KMS-11 (cell line): ENCODE measurements around the gene MID1IP1.

Experiments
- H2AFZ ChIP-seq: fragments of 200-600 bp; sonication (generic); 2 replicates; pipeline ENCODE4 v1.6.1; 2016; ENCODE audit warnings: antibody characterized with exemption, mixed run types, low read depth
- H3K27ac ChIP-seq: fragments of 200-600 bp; sonication (generic); 2 replicates; pipeline ENCODE4 v1.6.1; 2016; ENCODE audit warnings: mild to moderate bottlenecking, mixed run types
- H3K27me3 ChIP-seq: fragments of 200-600 bp; sonication (generic); 2 replicates; pipeline ENCODE4 v1.6.1; 2017; ENCODE audit warnings: mild to moderate bottlenecking, low read depth, mixed run types, moderate library complexity; ENCODE audit not compliant: insufficient read depth
- H3K36me3 ChIP-seq: fragments of 200-600 bp; sonication (generic); 2 replicates; pipeline ENCODE4 v1.6.1; 2017; ENCODE audit warnings: mild to moderate bottlenecking, mixed run types; ENCODE audit not compliant: insufficient read depth
- H3K4me1 ChIP-seq: fragments of 200-600 bp; sonication (generic); 2 replicates; pipeline ENCODE4 v1.6.1; 2016; ENCODE audit warnings: mild to moderate bottlenecking, low read depth, mixed run types; ENCODE audit not compliant: poor library complexity, severe bottlenecking
- H3K4me2 ChIP-seq: fragments of 200-600 bp; sonication (generic); 2 replicates; pipeline ENCODE4 v1.7.0; 2016; ENCODE audit warnings: mild to moderate bottlenecking, mixed run types
- H3K4me3 ChIP-seq: fragments of 200-600 bp; sonication (generic); IDR thresholded peaks from 2 replicates; pipeline ENCODE4 v1.6.1; 2017; ENCODE audit warnings: low read depth, low read length, mixed read lengths; ENCODE audit not compliant: insufficient read depth
- H3K79me2 ChIP-seq: fragments of 200-600 bp; sonication (generic); 2 replicates; pipeline ENCODE4 v1.6.1; 2016; ENCODE audit warnings: low read depth, mixed run types; ENCODE audit not compliant: insufficient read depth
- H3K9ac ChIP-seq: fragments of 200-600 bp; sonication (generic); 2 replicates; pipeline ENCODE4 v1.6.1; 2016; ENCODE audit warnings: mild to moderate bottlenecking, mixed run types
- H4K20me1 ChIP-seq: fragments of 200-600 bp; sonication (generic); 2 replicates; pipeline ENCODE4 v1.6.1; 2016; ENCODE audit warnings: mild to moderate bottlenecking, mixed run types; ENCODE audit not compliant: insufficient read depth
- TF ChIP-seq, protein P1 (sequence below): fragments of 200-600 bp; sonication (generic); conservative IDR thresholded peaks from 2 replicates; pipeline ENCODE4 v1.6.1; 2017; ENCODE audit warnings: low read depth, mild to moderate bottlenecking, antibody characterized with exemption, low read length, moderate library complexity, mixed read lengths

The MID1IP1 gene

DNA sequence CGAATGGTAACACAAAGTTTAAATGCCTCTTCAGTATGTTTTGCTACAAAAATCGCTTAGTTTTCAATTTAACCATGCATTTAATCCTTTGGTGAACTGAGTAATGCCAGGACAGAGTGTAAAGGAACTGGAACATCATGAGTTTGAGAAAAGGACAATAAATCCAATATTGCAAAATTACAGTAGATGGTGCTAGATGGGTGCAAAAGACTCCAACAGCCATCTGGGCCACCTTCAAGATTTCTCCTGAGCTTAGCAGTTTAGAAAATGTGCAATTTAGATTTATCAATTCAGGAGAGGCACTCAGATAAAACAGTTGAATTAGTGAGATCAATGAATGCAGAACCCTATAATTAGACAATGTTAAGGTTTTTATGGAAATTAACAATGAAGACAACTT lies 33.2 kb upstream of the MID1IP1 start:
- Histone ChIP-seq H3K4me1 (no peaks in the 10 kb centered on the region), H3K4me2 (no peak overlapping the region), H4K20me1 (no peaks in the 10 kb centered on the region), H3K79me2 (no peaks in the 10 kb centered on the region), H3K4me3 (no peak overlapping the region), H3K27ac (no peak overlapping the region), H3K9ac (no peak overlapping the region), H3K27me3 (no peaks in the 10 kb centered on the region), H2AFZ (no peak overlapping the region), H3K36me3 (no peaks in the 10 kb centered on the region)
- TF ChIP-seq, protein P1, sequence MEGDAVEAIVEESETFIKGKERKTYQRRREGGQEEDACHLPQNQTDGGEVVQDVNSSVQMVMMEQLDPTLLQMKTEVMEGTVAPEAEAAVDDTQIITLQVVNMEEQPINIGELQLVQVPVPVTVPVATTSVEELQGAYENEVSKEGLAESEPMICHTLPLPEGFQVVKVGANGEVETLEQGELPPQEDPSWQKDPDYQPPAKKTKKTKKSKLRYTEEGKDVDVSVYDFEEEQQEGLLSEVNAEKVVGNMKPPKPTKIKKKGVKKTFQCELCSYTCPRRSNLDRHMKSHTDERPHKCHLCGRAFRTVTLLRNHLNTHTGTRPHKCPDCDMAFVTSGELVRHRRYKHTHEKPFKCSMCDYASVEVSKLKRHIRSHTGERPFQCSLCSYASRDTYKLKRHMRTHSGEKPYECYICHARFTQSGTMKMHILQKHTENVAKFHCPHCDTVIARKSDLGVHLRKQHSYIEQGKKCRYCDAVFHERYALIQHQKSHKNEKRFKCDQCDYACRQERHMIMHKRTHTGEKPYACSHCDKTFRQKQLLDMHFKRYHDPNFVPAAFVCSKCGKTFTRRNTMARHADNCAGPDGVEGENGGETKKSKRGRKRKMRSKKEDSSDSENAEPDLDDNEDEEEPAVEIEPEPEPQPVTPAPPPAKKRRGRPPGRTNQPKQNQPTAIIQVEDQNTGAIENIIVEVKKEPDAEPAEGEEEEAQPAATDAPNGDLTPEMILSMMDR, result no peak

DNA sequence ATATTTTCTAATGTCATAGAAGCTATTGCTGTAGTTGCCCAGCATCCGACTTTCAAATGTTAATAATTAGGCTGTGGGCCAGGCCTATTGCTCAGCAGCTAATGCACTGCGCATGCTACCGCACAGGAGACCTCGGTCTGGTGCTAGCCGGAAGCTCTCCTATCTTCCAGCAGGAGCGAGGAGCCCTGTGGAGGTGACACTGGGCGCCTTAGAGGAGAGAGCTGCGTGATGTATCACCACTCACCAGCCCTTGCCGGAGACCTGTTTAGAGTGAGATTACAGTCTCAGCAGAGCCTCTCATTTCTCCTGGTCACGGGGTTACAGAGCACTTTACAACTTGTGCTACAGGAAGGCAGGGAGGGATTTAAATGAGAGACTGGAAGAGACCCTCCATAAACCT lies 31.1 kb upstream of the MID1IP1 start:
- Histone ChIP-seq H2AFZ (no peak overlapping the region), H3K79me2 (no peaks in the 10 kb centered on the region), H3K27ac (no peak overlapping the region), H4K20me1 (no peaks in the 10 kb centered on the region), H3K27me3 (no peaks in the 10 kb centered on the region), H3K36me3 (no peaks in the 10 kb centered on the region), H3K4me2 (no peak overlapping the region), H3K9ac (no peak overlapping the region), H3K4me3 (no peak overlapping the region), H3K4me1 (no peaks in the 10 kb centered on the region)
- TF ChIP-seq, protein P1, result no peak

DNA sequence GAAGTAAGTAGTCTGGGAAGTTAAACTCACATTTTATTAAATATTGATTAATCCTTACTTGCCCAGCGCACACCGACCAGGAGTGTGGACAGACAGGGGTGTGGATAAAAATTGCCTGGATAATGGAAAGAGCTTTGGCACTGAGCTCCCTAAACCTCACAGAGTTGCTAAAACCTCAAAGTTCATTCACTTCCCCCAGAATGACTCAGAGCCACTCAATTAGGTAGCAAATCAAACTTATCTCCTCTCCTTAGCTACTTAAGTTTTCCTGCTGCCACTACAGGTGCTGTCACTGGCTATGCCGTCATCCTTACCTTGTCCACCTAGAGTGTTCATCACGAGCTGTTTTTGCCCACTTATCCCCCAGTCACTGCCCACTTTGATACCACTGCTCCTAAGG lies 27.0 kb upstream of the MID1IP1 start:
- Histone ChIP-seq H2AFZ (no peak overlapping the region), H3K4me2 (no peak overlapping the region), H4K20me1 (no peaks in the 10 kb centered on the region), H3K36me3 (no peaks in the 10 kb centered on the region), H3K4me3 (no peak overlapping the region), H3K4me1 (no peaks in the 10 kb centered on the region), H3K27ac (no peak overlapping the region), H3K79me2 (no peaks in the 10 kb centered on the region), H3K27me3 (no peaks in the 10 kb centered on the region), H3K9ac (no peak overlapping the region)
- TF ChIP-seq, protein P1, result no peak

DNA sequence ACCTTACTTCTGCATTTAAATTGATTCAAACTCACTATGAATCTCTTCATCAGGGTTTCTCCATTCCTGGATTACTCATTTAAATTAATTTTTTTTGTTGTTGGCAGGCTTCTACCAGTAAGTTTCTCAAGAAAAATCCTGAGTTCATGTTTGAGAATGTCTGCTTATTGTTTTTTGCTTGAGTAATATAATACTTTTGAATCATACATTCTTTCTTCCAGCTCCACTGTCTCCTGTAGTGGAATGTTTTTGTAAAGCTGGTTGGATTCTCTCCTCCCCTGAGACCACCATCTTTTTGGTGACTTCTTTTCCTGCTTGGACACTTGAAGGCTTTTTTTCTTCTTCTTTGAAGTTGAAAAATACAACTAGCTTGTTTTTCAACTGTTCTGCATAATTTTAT lies 4.3 kb upstream of the MID1IP1 start:
- H3K27me3 ChIP-seq, result no peaks in the 10 kb centered on the region
- peaks cover 7% of the 10 kb centered on the region for H3K79me2 ChIP-seq
- no peaks in the 10 kb centered on the region for H4K20me1 ChIP-seq
- TF ChIP-seq, protein P1, result no peak
- H2AFZ ChIP-seq, result no peak overlapping the region
- H3K27ac ChIP-seq, result no peak overlapping the region
- H3K4me3 ChIP-seq, result no peak overlapping the region
- no peak overlapping the region for H3K4me2 ChIP-seq
- no peaks in the 10 kb centered on the region for H3K36me3 ChIP-seq
- no peak overlapping the region for H3K9ac ChIP-seq
- H3K4me1 ChIP-seq, result peaks cover 4% of the 10 kb centered on the region
